ENCODE data around the gene MCRS1. TPM values are rescaled to one million over a fixed set of nuclear protein-coding genes. Genes with fewer than 3 reads are reported as not detected.

MCRS1 gene
- total RNA-seq, 1 experiment from 2014 or later = 103 TPM

DNA sequence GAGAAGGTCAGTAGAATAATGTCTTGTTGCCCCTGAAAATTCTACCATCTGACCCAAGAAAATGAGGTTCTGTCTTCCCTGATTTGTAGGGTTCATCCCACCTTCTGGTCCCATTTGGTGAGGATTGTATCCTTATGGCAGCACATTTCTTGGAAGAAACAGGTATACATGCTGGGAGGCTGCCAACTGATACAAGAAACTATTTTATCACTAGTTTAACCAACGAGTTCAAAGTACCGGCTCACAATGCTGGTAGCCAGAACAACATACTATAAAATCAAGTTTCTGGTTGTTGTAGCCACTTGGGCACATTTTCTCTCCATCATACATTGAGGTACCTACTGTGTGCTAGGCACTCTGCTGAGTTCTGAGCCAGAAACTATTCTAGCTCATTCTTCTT lies 36.2 kb downstream of the MCRS1 start:
- no peak overlapping the region for H3K23ac ChIP-seq (ENCODE audit: insufficient read length, low read depth, low read length)

More for the DNA sequence above, 36.2 kb downstream of the MCRS1 start:
- H2BK15ac ChIP-seq (ENCODE audit: low read depth, low read length) = no peak overlapping the region
- no peaks in the 10 kb centered on the region; a peak in 1 of 5 replicates for H3K9me3 Mint-ChIP-seq
- H3K36me3 Mint-ChIP-seq (ENCODE audit: insufficient read depth in 1 of 3, low read depth in 3 of 3) = peaks cover 4 to 12% (median 8%) of the 10 kb centered on the region in 3 experiments; a peak in 5 of 7 replicates
- no peak overlapping the region for H2AK5ac ChIP-seq (ENCODE audit: insufficient read length, low read length)
- H3K23me2 ChIP-seq (ENCODE audit: insufficient read length, low read depth, low read length, poor library complexity, severe bottlenecking) = no peaks in the 10 kb centered on the region
- H3K9me3 ChIP-seq (ENCODE audit: control insufficient read depth, low read depth, low read length) = no peaks in the 10 kb centered on the region
- no peak overlapping the region for H3K27ac ChIP-seq (ENCODE audit: insufficient read length, low read depth, low read length)
- H3K18ac ChIP-seq (ENCODE audit: insufficient read length, low read depth, low read length) = no peak overlapping the region
- no peak overlapping the region for H3K4me2 ChIP-seq (ENCODE audit: insufficient read depth, insufficient read length, low read length)
- no peak overlapping the region for H2BK20ac ChIP-seq (ENCODE audit: low read depth, low read length, poor library complexity, severe bottlenecking)
- H3K4ac ChIP-seq (ENCODE audit: low read depth, low read length) = no peak overlapping the region
- H3K79me2 ChIP-seq (ENCODE audit: insufficient read depth, low read length) = no peaks in the 10 kb centered on the region
- WGBS (ENCODE audit: extremely low coverage, insufficient read length, low lambda C conversion rate) = no CpG with 5 or more reads among the region's 2 CpGs
- H3K4me1 Mint-ChIP-seq = peaks cover 9 to 16% of the 10 kb centered on the region in 2 experiments
- peaks cover 33% of the 10 kb centered on the region for H3K27me3 Mint-ChIP-seq (ENCODE audit: low read depth)
- H3T11ph ChIP-seq (ENCODE audit: low read length) = no peak overlapping the region
- H2BK120ac ChIP-seq (ENCODE audit: low read depth, low read length, poor library complexity, severe bottlenecking) = no peak overlapping the region
- no peak overlapping the region for H2BK12ac ChIP-seq (ENCODE audit: insufficient read length, low read depth, low read length)
- H4K20me1 ChIP-seq (ENCODE audit: control insufficient read depth, insufficient read depth, insufficient read length) = no peaks in the 10 kb centered on the region
- H3K4me3 Mint-ChIP-seq = no peak overlapping the region
- H3K79me1 ChIP-seq (ENCODE audit: insufficient read depth, low read depth, low read length, poor library complexity, severe bottlenecking) = no peaks in the 10 kb centered on the region
- no peak overlapping the region for H4K8ac ChIP-seq (replicated peaks; ENCODE audit: insufficient read length, low read depth, low read length)
- no peak overlapping the region for H3K9ac ChIP-seq (ENCODE audit: extremely low read depth, insufficient read length, low read length)
- no peak overlapping the region for H4K91ac ChIP-seq (ENCODE audit: insufficient read length, low read depth, low read length)
- no peaks in the 10 kb centered on the region for H3K4me1 ChIP-seq (ENCODE audit: insufficient read depth, low read length)
- TF ChIP-seq, protein P1, sequence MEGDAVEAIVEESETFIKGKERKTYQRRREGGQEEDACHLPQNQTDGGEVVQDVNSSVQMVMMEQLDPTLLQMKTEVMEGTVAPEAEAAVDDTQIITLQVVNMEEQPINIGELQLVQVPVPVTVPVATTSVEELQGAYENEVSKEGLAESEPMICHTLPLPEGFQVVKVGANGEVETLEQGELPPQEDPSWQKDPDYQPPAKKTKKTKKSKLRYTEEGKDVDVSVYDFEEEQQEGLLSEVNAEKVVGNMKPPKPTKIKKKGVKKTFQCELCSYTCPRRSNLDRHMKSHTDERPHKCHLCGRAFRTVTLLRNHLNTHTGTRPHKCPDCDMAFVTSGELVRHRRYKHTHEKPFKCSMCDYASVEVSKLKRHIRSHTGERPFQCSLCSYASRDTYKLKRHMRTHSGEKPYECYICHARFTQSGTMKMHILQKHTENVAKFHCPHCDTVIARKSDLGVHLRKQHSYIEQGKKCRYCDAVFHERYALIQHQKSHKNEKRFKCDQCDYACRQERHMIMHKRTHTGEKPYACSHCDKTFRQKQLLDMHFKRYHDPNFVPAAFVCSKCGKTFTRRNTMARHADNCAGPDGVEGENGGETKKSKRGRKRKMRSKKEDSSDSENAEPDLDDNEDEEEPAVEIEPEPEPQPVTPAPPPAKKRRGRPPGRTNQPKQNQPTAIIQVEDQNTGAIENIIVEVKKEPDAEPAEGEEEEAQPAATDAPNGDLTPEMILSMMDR (conservative IDR thresholded peaks at IDR 0.05) = no peak
- no peak overlapping the region for H2BK5ac ChIP-seq (ENCODE audit: insufficient read length, low read length)
- no peak overlapping the region for H3K56ac ChIP-seq (ENCODE audit: insufficient read length, low read depth, low read length)
- H3K27me3 ChIP-seq (ENCODE audit: insufficient read depth, low read length) = peaks cover 9% of the 10 kb centered on the region; the same call in 1 of the 2 replicates
- no peak overlapping the region for H3K14ac ChIP-seq (ENCODE audit: insufficient read depth, low read length)
- DNase-seq = no peak
- H3K27ac Mint-ChIP-seq = no peak overlapping the region
- no peak overlapping the region for H4K5ac ChIP-seq (ENCODE audit: insufficient read length, low read depth, low read length)
- no peak overlapping the region for H2AFZ ChIP-seq (ENCODE audit: low read length)

Data from H9 (cell line).